CD4-positive, alpha-beta T cell treated with Interleukin-17A for 1 hour (primary cell): ENCODE measurements around the gene PPM1H.
A peak's percentile ranks its signal among the peaks of the same experiment; 100 is the strongest.
"Not testable (repeated sequence)": the region's sequence is repeated elsewhere in the genome, so short reads cannot be mapped to it uniquely, and the experiment has no call there.

Experiments used
- DNase-seq: peaks from one replicate; pipeline ENCODE4 v3.0.0-alpha.2; 2020

Gene PPM1H

DNA sequence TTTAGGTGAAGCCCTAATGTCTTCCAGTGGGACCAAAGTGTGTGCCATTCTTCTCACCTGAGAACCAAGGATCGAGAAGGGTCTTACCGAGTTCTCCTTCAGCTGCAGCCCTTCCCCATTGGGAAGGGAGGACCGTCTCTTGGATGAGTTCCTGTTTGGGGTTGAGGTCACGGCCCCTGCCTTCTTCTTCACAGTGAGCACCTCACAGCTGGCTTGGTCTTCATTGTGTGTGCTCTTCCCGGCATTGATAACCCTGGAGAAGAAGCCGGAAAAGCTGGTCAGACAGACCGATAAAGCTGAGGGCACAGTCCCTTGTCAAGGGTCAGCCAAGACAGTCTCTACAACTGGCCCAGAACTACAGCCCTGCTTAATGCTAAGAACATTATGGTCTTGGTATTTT is 102.9 kb downstream of the PPM1H start:
- no peak for DNase-seq

DNA sequence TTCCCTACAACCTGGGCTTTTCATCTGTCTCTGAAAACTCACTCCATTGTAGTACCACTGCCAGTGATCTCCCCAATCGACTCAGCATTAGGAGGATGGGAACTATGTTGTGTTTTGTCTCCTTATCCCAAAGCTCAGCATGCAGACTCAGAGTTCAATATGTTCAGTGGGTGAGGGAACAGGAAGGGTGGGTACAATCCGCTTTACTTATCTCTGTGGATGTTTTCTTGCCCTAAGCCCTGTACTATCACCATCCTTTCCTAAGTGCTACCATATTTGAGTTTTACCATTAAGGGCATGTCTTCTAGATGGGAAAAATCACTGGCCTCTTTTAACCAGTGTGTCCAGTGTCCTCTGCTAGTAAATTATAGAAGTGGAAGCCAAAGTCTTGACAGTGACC is 107.1 kb downstream of the PPM1H start:
- DNase-seq: no peak

DNA sequence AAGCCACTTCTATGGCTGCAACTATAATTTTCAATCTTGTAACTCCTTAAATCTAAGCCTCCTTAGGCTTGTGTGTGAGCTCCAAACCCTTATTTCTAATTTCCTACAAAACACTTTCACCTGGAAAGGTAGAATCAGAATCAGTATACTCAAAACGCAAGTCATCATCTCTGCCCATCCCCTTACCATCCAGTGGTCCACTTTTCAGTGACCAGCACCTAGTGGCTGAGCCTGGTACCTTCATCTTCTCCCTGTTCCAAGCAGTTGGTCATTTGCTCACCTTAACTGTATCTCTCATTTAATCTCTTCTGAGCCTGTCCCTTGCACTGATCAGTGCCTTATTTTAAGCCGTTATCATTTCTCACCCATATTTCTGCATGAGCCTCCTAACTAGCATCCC is 107.9 kb downstream of the PPM1H start:
- no peak for DNase-seq

DNA sequence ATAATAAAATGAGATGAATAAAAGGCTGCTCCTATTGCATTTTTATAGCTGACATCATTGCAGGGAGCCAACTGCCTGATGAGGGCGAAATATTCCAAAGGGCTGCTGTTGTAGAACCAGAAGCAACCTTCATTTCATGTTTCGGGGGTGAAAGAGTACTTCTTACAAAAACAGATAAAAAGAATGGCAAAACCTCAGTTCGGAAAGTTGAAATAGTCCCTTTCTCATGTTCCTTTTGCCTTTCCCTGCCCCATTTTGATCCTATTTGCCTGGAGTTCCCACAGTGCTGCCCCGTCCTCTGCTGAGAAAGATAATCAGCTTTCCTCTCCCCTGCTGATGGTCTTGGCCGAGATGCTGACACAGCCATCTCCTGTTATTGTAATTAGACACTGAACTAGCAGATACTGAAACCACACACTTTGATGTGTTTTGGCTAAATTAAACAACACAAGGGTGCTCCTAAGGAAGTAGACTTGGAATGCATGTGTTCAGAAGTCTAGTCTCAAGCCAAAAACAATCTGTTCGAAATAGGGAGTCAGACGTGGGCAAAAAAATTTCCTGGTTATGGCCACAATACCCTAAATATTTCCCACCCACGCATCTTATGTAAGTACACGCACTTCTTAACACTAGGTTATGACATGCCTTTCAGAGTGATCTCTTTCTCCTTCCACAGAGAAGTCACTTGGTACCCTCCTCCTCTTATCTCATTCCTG is 117.2 kb downstream of the PPM1H start:
- DNase-seq: no peak

DNA sequence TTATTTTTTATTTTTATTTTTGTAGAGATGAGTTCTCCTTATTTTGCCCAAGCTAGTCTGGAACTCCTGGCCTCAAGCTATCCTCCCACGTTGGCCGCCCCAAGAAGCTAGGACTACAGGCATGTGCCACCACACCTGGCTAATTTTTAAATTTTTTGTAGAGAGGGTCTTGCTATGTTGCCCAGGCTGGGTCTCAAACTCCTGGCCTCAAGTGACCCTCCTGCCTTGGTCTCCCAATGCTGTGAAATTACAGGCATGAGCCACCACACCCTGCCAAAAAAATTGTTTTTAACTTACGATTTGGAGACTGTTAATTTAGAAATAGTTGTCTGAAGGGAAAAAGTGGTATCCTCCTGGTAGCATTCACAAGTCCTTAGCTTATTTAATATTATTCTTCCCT is 120.7 kb downstream of the PPM1H start:
- no peak for DNase-seq

DNA sequence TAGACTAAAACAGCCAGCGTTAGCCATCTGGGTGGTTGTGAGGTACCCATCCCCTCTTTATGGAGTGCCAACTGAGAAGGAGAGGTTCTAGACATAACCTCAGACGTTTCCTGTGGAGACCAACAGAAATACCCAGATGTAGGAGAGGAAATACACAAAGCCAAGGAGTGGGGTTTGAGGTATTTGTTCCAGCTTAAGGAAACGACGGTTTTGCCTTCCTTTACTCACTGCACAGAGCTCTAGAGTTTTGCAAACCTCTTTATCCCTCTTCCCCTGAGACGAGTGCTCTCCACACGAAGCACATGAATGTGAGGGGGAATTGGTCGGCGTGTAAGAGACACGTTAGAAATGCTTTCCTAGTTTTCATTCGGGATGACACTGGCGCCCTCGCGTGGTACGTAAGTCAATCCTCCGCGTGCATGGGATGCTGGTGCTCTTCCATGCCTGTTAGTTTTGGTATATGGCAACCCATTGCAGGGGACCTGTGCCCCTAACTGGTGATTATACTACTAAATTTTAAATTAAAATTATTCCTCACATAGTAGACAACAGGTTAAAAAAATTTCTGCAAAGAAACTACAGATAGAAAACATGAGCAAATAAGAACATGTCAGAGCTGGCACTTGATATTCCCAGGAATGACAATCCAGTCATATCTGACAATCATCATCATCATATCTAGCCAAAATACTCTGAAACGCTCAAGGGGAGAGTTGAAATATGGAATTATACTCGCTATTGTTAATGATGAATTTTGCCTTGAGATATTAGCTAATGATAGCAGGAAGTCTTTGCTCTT is 121.7 kb downstream of the PPM1H start:
- peak; percentile 38 for DNase-seq

DNA sequence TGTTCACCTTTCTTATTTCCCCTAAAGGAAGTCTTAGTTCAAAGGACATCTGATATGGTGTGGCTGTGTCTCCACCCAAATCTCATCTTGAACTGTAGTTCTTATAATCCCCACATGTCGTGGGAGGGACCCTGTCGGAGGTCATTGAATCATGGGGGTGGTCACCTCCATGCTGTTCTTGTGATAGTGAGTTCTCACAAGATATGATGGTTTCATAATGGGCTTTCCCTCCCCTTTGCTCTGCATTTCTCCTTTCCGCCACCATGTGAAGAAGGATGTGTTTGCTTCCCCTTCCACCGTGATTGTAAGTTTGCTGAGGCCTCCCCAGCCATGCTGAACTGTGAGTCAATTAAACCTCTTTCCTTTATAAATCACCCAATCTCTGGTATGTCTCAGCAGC is 123.5 kb downstream of the PPM1H start:
- DNase-seq: not testable (repeated sequence)

DNA sequence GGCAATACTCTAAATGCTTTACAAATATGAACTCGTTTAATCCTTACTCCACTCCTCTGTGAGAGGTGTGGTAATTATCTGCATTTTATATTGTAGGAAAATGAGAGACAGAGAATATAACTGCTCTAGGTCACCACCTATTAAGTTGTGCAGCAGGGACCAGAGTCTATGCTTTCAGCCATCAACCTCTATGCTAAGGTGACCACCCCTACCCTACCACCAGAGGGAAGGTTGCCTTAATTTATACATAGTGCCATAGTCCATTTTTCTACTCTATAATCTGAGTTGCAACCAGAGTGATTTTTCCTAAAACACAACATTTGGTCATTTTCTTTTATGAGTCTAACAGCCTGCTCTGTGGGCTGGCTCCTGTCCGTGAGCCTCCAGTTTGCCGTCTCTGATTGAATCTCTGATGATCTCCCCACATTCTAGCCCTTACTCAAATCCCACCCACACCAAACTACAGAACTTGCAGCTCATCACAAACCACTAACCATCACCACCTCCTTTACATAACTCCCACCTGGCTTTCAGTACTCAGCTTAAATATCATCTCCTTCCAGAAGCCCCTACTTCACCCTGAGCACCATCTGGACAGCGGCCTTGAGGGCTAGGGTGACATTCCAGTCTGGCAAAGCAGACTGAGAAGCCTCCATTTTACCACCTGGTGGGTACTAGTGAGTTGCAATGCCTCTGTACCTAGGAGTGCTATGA is 126.6 kb downstream of the PPM1H start:
- DNase-seq: no peak

DNA sequence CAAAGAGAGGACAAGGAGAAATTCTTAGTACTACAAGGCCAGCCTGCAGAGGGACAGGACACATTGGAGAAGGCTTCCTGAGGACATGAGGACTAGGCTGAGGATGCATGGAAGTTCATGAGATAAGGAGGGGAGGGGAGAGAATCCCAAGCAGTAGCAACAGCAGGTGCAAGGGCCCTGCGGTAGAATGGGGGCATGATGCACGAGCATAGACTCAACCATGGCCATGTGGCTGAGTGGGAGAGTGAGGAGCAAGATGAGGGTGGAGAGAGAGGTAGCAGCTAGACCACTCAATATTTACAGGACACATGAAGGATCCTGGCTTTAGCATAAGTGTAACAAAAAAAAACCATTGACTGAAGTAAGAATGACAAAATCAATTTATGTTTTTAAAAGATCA is 128.1 kb downstream of the PPM1H start:
- DNase-seq: no peak

DNA sequence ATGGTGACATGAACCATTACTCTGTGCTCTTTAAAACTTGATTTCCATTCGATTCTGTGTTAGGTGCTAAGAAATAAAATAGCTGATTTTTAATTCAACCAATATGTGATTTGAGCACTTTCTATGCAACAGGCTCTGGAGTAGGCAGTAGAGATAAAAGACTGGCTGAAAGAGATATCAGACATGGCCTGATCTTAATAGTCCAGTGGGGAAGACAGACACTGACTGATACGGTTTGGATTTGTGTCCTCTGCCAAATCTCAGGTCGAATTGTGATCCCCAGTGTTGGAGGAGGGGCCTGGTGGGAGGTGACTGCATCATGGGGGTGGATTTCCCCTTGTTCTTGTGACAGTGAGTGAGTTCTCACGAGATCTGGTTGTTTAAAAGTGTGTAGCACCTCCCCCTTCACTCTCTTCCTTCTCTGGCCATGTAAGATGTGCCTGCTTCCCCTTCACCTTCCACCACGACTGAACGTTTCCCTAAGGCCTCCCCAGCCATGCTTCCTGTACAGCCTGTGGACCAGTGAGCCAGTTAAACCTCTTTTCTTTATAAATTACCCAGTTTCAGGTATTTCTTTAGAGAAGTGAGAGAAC is 128.6 kb downstream of the PPM1H start:
- DNase-seq: no peak

DNA sequence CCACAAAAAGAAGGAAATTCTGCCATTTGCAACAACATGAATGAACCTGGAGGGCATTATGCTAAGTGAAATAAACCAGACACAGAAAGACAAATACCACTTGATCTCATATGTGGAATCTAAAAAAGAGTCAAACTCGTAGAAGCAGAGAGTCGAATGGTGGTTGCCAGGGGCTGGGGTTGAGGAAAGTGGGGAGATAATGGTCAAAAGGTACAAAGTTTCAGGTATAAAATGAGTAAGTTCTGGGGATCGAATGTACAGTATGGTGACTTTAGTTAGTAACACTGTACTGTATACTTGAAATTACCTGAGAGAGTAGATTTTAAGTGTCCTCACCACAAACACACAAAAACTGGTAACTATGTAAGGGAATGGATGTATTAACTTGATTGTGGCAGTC is 129.4 kb downstream of the PPM1H start:
- DNase-seq: no peak

DNA sequence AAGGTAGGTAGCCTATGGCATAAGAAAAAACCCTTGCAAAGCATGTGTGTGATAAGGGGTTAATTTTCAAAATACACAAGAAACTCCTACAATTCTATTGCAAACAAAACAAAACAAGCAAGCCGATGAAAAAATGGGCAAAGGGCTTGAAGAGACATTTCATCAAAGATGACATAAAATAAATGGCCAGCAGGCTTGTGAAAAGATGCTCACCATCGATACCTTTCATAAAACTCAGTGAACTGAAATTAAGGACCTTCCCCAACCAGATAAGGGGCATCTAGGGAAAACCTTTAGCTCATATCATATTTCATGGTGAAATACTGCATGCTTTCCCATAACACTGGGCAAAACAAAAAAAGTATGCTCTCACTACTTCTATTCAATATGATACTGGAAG is 131.2 kb downstream of the PPM1H start:
- no peak for DNase-seq

DNA sequence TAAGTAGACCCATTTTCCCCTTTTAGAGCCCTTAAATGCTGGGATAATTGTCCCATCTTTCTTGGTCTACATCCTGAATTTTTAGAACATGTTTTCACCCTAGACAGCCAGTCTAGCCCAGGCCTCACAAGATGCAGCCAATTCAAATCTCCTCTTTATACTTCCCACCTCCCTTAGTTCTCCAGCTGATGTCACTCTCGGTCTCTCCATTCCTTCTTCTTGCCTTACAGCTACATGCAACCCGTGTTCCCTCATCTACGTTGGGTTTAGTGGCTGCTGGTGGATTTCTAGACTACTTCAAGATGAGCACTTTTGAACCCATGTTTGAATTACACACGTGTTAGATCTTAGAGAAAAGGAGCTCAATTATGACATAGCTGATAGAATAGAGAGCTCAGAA is 132.0 kb downstream of the PPM1H start:
- DNase-seq: no peak

DNA sequence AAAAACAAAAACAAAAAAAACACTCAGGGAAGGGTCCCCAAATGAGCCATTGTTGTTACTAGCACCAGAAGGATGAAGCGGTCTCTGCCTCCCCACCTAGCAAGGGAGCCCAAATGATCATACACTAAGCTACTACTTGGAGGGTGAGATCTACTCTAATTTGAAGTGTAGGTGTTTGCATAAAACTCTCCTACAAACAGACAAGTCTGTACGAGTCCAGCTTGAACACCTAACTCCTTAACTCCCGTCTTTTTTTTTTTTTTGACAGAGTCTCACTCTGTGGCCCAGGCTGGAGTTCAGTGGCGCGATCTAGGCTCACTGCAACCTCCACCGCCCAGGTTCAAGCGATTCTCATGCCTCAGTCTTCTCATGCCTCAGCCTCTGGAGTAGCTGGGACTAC is 132.6 kb downstream of the PPM1H start:
- no peak for DNase-seq

DNA sequence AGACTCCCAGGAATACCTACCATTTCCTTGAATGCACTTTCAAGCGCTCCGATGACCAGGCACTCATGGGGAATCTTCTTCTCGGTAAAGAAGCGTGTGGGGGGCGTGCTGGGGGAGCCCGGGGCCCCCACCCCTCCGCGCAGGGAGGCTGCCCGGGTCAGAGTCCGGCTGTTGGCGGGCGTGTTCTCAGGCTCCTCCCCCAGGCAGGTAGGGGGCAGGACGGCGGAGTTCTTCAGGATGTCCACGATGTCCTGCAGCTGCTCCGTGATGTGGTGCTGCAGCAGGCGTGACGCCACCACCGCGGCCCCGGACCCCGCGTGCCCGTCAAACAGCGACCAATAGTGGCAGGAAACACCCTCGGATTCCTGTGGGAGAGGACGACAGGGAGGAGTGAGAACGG is 133.2 kb downstream of the PPM1H start:
- no peak for DNase-seq

DNA sequence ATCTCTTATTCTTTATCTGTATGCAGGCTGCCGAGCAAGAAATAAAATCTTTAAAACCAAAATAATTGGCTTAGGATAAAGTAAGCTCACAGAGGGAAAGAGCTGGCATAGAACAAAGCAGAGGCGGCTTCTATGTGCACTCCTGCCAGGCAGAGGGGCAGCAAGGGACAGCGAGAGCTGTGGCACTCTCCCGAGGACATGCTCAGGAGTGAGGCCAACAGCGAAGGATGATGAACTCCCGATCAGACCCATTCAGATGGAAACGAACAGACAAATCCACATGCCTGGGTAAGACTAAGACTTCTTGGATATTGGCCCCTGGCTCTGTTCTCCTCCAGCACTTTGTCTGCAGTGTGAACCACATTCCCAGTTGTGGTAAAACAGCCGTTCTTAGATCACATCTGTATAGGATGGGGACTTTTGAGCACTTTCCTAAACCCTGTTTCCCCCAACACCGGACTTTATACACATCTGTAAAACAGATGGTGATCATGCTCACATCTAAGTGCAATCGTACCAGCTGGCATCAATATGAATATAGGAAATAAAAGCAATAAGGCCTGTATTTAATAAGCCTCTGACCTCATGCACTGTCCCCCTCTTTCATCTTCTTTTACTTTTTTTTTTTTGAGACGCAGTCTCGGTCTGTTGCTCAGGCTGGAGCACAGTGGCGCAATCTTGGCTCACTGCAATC is 134.1 kb downstream of the PPM1H start:
- DNase-seq: no peak

DNA sequence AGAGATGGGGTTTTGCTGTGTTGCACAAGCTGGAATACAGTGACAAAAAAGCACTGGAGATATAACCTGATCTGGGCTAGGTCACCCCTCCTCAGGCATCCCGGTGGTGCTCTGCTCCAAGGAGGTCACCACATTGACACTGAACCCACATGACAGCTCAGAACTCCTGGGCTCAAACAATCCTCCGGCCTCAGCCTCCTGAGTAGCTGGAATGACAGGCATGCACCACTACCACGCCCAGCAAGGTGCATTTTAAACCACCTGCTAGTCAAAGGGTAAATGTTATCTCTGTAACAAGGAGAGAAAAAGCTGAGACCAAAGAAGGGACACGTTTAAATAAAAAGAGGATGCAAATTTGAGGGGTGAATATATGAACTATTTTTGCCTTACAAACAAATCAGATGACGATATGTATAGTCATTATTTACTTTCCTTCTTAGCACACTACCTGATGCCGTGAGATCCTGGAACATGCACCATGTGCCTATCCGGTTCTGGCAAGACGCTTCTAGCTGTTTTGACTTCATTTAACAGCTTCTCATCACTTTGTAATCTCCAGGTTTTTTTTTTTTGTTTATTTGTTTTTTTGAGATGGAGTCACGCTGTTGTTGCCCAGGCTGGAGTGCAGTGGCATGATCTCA is 135.1 kb downstream of the PPM1H start:
- DNase-seq: no peak

DNA sequence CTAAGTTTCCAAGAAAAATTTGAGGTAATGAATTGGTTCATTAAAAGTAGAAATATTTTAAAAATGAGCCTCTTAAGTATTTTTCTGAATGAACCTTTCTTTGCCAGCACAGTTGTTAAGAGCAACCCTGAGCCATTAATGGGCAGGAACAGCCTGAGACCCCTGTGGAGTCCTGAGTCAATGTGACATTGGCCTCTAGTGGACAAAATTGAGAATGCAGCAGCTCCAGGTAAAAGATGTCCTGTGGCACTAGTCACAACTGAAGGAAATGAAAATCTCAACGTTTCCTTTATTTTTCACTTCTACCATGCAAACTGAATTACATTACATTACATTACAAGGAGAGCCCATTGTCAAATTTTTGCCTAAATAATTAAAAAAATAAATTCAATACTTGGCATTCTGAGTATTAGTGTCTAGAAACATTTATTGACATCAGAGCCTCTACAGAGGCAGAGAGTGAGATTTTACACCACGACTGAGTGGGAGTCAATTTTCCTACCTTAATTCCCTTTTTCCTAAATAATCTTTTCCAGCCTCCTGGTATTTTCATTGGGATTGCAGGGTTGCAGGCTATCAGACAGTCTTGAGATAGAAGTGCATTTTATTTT is 135.7 kb downstream of the PPM1H start:
- DNase-seq: peak; percentile 64

DNA sequence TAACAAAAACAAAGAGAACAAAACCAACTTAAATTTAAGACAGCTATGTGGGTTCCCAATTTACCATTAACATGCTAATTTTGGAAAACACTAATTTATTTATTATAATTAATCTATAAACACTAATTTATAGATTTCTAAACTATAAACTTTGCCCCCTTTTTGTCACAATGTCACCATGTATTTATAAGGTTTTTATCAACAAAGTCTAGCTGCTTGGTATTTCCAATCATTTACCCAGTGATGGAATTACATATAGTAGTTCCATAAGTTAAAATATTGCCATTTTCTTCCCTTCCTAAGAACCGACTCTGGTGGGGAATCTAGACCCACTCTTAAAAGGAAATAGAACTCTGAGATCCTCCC is 140.7 kb downstream of the PPM1H start:
- no peak for DNase-seq

DNA sequence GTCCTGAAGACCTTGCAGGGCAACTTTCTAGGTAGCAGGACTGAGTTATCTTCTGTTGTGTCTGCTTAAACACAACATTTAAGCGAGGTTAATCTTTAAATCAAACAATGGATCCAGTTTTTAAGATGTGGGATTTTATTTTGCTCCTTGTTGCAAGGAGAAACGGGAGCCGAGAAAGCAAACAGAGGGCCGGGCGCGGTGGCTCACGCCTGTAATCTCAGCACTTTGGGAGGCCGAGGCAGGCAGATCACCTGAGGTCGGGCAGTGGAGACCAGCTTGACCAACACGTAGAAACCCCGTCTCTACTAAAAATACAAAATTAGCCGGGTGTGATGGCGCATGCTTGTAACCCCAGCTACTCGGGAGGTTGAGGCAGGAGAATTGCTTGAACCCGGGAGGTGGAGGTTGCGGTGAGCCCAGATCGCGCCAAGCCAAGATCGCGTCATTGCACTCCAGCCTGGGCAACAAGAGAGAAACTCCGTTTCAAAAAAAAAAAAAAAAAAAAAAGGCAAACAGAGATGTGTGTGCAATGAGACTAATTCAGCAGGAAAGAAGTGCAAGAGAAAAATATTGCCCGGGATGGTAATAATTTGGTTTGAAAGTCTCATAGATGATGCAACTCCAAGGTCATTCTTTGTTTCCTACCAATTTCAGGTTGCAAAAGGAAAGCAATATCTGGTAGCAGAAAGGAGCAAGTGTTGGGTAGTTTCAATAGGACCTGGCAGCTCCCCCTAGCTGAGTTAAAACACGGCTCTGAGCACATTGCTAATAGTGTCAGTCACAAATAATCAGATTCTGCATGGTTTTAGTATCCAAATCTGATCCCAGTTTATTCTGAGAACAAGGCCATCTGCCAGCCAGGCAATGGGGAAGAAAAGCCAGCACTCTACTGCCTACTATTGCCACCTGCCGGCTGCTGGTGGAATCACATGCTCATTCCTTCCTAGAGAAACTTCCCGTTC is 141.4 kb downstream of the PPM1H start:
- DNase-seq: peak; percentile 72
